SK-N-SH treated with all-trans-retinoic acid at 6 μM for 48 hours (cell line): ENCODE results near the gene NINJ2.

Experiments used
- ARNTL ChIP-seq: fragments of 450-650 bp; formaldehyde crosslinking; IDR thresholded peaks from 2 replicates; pipeline ENCODE4 v1.5.0; 2020; ENCODE audit warnings: low read depth, mild to moderate bottlenecking, moderate library complexity, borderline replicate concordance
- CSDC2 ChIP-seq: fragments of 250-450 bp; sonication (Bioruptor Pico); IDR thresholded peaks from 2 replicates; pipeline ENCODE4 v1.5.0; 2020; ENCODE audit warnings: mild to moderate bottlenecking, moderate library complexity
- CSRNP3 ChIP-seq: fragments of 250-450 bp; sonication (Bioruptor Pico); IDR thresholded peaks from 2 replicates; pipeline ENCODE4 v1.5.1; 2021; ENCODE audit warnings: mild to moderate bottlenecking, moderate library complexity
- GLIS3 ChIP-seq: fragments of 250-450 bp; sonication (Bioruptor Pico); IDR thresholded peaks from 2 replicates; pipeline ENCODE4 v1.5.0; 2020; ENCODE audit warnings: mild to moderate bottlenecking, moderate library complexity
- ISL1 ChIP-seq: fragments of 250-450 bp; sonication (Bioruptor Pico); IDR thresholded peaks from 2 replicates; pipeline ENCODE4 v2.1.2; 2022; ENCODE audit warnings: mild to moderate bottlenecking, moderate library complexity
- OSR1 ChIP-seq: fragments of 250-450 bp; sonication (Bioruptor Pico); IDR thresholded peaks from 2 replicates; pipeline ENCODE4 v1.8.0; 2022; ENCODE audit warnings: moderate library complexity, mild to moderate bottlenecking, inconsistent platforms
- PATZ1 ChIP-seq: fragments of 250-450 bp; sonication (Bioruptor Pico); IDR thresholded peaks from 2 replicates; pipeline ENCODE4 v1.8.0; 2020; ENCODE audit warnings: mild to moderate bottlenecking, moderate library complexity, borderline replicate concordance
- POU6F1 ChIP-seq: fragments of 250-450 bp; sonication (Bioruptor Pico); IDR thresholded peaks from 2 replicates; pipeline ENCODE4 v1.8.0; 2021; ENCODE audit warnings: low read depth, mild to moderate bottlenecking, moderate library complexity, borderline replicate concordance
- PPARA ChIP-seq: fragments of 250-450 bp; sonication (Bioruptor Pico); IDR thresholded peaks from 2 replicates; pipeline ENCODE4 v1.5.0; 2020; ENCODE audit warnings: mild to moderate bottlenecking, borderline replicate concordance
- RARB ChIP-seq: fragments of 250-450 bp; sonication (Bioruptor Pico); IDR thresholded peaks from 2 replicates; pipeline ENCODE4 v1.8.0; 2021; ENCODE audit warnings: mild to moderate bottlenecking, moderate library complexity
- TOX ChIP-seq: fragments of 250-450 bp; sonication (Bioruptor Pico); IDR thresholded peaks from 2 replicates; pipeline ENCODE4 v1.8.0; 2021; ENCODE audit warnings: mild to moderate bottlenecking, moderate library complexity, borderline replicate concordance
- TSHZ2 ChIP-seq: fragments of 250-450 bp; sonication (Bioruptor Pico); IDR thresholded peaks from 2 replicates; pipeline ENCODE4 v1.5.0; 2020; ENCODE audit warnings: mild to moderate bottlenecking, moderate library complexity
- ZFP30 ChIP-seq: fragments of 450-650 bp; formaldehyde crosslinking; IDR thresholded peaks from 2 replicates; pipeline ENCODE4 v1.5.0; 2022; ENCODE audit warnings: mild to moderate bottlenecking, moderate library complexity
- ZNF70 ChIP-seq: fragments of 450-650 bp; formaldehyde crosslinking; IDR thresholded peaks from 2 replicates; pipeline ENCODE4 v1.5.0; 2020; ENCODE audit warnings: mild to moderate bottlenecking, moderate library complexity

GRCh38 chr12:542395-543113, 120.7 kb downstream of the NINJ2 start:
- TF ChIP-seq CSDC2 (CRISPR knock-in tag) = no peak
- no peak for TF ChIP-seq GLIS3 (CRISPR knock-in tag)
- no peak for TF ChIP-seq TOX (CRISPR knock-in tag)
- TF ChIP-seq PPARA = no peak
- no peak for TF ChIP-seq RARB (CRISPR knock-in tag)
- TF ChIP-seq PATZ1 (CRISPR knock-in tag) = no peak
- TF ChIP-seq OSR1 (CRISPR knock-in tag) = no peak
- no peak for TF ChIP-seq ZNF70 (CRISPR knock-in tag)
- no peak for TF ChIP-seq TSHZ2 (CRISPR knock-in tag)
- no peak for TF ChIP-seq ZFP30 (CRISPR knock-in tag)
- no peak for TF ChIP-seq ISL1 (CRISPR knock-in tag)
- no peak for TF ChIP-seq CSRNP3
- no peak for TF ChIP-seq ARNTL (CRISPR knock-in tag)
- no peak for TF ChIP-seq POU6F1 (CRISPR knock-in tag)
